Body of pancreas (tissue), 4 donors: Measurements from ENCODE around the gene TOGARAM2.

Source experiments
- POLR2A ChIP-seq, 3 donors: fragments of 450-650 bp; IDR thresholded peaks; one replicate each; pipeline ENCODE4 v1.6.1; 2016; ENCODE audit warnings: antibody characterized with exemption in 3 of 3, mild to moderate bottlenecking in 2 of 3
- TF ChIP-seq, protein P1 (sequence below), 7 experiments: fragments of 450-650 bp in 4 of 7; fragments of 200-600 bp in 3 of 7; sonication (generic) in 3 of 7; IDR thresholded peaks; one replicate each; pipeline ENCODE4 v1.5.1; 2016 to 2019; ENCODE audit warnings: antibody characterized with exemption in 7 of 7

DNA sequence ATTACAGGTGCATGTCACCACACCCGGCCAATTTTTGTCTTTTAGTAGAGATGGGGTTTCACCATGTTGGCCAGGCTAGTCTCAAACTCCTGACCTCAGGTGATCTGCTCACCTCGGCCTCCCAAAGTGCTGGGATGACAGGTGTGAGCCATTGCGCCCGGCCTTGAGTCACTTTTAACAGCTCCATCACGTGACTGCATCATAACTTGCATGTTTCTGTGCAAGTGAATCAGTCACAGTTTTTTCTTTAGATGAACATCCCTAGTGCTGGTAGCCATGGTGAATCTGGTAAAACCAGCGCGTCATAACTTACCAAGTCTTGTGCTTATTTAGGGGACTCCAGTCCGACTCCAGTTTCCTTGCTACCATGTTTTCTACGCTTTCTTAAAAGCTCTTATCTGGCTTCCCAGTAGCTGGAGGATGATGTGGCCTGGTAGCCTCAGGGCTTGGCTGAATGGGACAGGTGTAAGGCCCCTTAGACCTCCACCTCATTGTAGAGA lies 60.1 kb downstream of the TOGARAM2 start:
- TF ChIP-seq, protein P1, sequence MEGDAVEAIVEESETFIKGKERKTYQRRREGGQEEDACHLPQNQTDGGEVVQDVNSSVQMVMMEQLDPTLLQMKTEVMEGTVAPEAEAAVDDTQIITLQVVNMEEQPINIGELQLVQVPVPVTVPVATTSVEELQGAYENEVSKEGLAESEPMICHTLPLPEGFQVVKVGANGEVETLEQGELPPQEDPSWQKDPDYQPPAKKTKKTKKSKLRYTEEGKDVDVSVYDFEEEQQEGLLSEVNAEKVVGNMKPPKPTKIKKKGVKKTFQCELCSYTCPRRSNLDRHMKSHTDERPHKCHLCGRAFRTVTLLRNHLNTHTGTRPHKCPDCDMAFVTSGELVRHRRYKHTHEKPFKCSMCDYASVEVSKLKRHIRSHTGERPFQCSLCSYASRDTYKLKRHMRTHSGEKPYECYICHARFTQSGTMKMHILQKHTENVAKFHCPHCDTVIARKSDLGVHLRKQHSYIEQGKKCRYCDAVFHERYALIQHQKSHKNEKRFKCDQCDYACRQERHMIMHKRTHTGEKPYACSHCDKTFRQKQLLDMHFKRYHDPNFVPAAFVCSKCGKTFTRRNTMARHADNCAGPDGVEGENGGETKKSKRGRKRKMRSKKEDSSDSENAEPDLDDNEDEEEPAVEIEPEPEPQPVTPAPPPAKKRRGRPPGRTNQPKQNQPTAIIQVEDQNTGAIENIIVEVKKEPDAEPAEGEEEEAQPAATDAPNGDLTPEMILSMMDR (IDR thresholded peaks at IDR 0.05) = no peak
- TF ChIP-seq POLR2A (IDR thresholded peaks at IDR 0.05) = no peak
